NCI-H748 (cell line): ENCODE measurements around the gene HNRNPF.

Experiments used
- DNase-seq: peaks from one replicate; lab custom pipeline; 2025; ENCODE audit not compliant: unreplicated experiment; lab: John Stamatoyannopoulos, UW

The HNRNPF gene

GRCh38 chr10:43377424-43377883, 31.5 kb downstream of the HNRNPF start:
- no peak for DNase-seq

GRCh38 chr10:43376828-43377423, 32.1 kb downstream of the HNRNPF start:
- no peak for DNase-seq

DNA sequence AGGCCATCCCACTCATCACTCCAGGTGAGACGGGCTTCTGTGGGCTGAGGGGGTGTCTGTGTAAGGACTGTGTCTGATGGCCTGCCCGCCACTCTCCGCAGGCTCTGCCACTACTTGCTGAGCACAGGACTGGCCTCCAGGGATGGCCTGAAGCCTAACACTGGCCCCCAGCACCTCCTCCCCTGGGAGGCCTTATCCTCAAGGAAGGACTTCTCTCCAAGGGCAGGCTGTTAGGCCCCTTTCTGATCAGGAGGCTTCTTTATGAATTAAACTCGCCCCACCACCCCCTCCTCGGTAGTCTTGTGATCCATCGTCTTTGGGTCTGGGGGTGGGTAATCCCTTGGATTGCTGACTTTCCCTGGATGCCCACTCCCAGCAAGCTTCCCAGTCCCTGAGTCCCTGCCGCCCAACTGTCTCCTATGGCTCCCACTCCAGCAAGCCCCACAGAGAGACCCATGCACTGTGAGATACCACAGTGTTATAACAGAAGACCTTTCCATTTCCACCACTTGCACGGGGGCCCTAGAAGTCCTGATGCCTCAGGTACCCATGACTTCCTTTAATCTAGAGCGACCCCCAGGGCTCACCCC, 32.8 kb downstream of the HNRNPF start:
- DNase-seq, result no peak

GRCh38 chr10:43375401-43376020, 33.5 kb downstream of the HNRNPF start:
- DNase-seq, result peak; percentile 7

DNA sequence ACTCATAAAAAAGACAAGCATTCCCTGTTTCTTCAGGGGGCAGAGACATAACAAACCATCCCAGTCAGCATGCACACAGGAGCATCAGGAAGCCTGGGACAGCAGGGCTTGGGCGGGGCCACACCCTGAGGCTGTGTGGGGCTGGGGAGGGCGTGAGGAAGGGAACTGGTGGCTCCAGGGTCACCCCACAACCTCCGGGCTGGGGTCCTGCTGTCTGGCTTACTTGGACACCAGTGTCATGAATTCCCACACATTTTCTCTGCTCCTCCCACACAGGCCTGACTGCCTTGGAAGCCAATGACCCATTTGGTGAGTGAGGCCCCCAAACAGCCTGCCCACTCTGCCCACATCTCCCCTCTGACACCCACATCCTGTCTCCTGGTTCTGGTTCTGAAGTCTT, 34.8 kb downstream of the HNRNPF start:
- no peak for DNase-seq

DNA sequence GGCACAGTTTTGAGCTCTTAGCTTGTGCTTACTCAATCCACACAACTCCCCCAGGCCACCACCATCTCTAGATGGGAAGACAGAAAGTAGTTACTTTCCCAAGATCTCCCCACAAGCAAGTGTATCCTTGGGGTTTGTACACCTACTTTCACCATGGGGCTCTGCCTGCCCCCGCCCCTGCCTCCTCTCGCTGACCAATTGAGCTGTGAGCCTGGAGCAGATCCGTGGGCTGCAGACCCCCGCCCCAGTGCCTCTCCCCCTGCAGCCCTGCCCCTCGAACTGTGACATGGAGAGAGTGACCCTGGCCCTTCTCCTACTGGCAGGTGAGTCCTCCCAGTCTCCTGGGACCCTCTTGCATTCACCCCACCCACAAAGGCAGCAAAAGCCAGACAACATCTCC, 35.5 kb downstream of the HNRNPF start:
- DNase-seq, result no peak

GRCh38 chr10:43372765-43373361, 36.1 kb downstream of the HNRNPF start:
- no peak for DNase-seq

GRCh38 chr10:43371418-43371817, 37.6 kb downstream of the HNRNPF start, which contains the start of gene FXYD4:
TSS of gene FXYD4 (plus strand) at chr10:43371636. CDS start at chr10:43373747, 2,111 bp downstream.
- no peak for DNase-seq

- no peak for DNase-seq
These were observed 38.2 kb downstream of the HNRNPF start for GRCh38 chr10:43370671-43371215.

- DNase-seq, result no peak
These were observed 39.1 kb downstream of the HNRNPF start for GRCh38 chr10:43369921-43370320.

- no peak for DNase-seq
These were observed 44.0 kb downstream of the HNRNPF start for GRCh38 chr10:43365001-43365400.

GRCh38 chr10:43362191-43362839, 46.7 kb downstream of the HNRNPF start:
- DNase-seq, result peak; percentile 96

- DNase-seq, result peak; percentile 27
These were observed 47.3 kb downstream of the HNRNPF start for GRCh38 chr10:43361547-43362190.

DNA sequence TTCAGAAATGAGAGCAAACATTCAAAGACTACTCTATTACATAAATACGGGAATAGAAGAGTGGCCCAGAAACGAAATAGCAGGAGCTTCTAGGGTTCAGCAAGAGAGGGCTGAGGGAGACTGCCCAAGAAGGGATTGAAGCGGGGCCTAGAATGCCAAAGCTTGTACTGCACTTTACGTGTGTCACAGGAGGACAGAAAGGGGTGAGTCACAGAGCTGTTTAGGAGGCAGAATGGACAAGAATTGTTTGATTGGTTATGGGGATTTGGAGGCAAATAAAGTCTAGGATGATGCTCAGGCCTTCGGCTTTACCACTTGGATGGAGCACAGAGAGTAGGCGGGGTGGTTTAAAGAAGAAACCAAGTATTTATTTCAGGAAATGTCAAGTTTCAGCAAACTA, 48.9 kb downstream of the HNRNPF start:
- no peak for DNase-seq

- DNase-seq, result no peak
These were observed 53.1 kb downstream of the HNRNPF start for GRCh38 chr10:43355749-43356371.

GRCh38 chr10:43354879-43355380, 54.1 kb downstream of the HNRNPF start:
- DNase-seq, result no peak

DNA sequence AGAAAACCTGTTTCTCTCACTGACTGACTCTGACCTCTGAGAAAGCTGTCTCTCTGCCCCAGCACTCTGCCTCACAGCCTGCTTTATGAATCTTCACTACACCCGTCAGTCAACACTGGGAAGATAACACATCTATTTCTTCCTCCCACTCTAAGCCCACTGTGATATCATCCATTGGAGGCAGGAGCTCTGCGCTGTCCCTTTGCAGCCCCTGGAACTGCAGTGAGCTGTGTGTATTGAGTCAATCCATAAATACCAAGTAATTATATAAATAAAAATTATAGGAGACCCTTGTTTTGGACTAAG, 54.7 kb downstream of the HNRNPF start:
- DNase-seq, result no peak

DNA sequence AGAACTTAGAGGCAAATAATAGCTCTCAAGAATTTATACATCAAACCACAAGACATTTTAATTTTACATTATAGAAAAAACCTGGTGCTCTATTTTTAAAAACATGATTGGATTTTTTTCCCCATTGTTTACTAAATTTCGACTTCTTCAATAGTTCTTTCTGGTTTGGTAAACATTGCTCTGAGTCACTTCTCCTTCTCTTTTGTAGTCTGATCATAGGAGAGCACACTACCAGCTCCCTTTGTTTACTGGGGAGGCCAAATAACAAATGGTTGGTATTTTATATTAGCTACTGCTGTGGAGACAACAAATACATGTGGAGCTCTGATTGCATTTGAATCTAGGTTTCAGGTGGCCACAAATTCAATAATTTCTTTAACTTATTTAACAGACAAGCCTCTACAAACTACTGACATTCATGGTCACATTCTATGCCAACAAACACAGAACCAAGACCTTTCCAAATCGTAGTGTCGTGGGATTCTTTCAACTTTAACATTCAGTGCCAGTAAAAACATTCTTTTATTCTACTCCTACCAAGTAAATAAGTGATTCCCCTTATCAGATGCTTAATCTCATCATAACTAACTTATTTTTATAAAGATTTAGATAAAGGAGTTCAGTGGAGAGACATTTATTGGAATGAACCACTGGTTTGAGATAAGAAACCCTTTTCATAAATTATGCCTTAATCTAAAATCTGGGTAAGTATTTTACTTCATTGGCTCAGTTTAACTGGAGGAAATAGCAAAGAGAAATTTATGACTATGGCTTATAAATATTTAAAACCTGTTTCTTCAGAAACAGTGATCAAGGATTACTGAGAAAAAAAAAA, 55.3 kb downstream of the HNRNPF start:
- DNase-seq, result peak; percentile 5

- peak; percentile 62 for DNase-seq
These were observed 56.0 kb downstream of the HNRNPF start for GRCh38 chr10:43352951-43353350.
